Dendritic cell treated with granulocyte-macrophage colony-stimulating factor and Interleukin-4, amounts not matched to agents 40 ng/mL and 50 ng/mL, for 4 days (primary cell): ENCODE data around the gene MPPED1.

Experiments used
- H3K27ac Mint-ChIP-seq: one replicate; pipeline ENCODE4 v1.8.0; 2022; ENCODE audit warnings: mild to moderate bottlenecking, mixed read lengths
- H3K27me3 Mint-ChIP-seq: one replicate; pipeline ENCODE4 v1.8.0; 2022; ENCODE audit warnings: mild to moderate bottlenecking, mixed read lengths
- H3K36me3 Mint-ChIP-seq: one replicate; pipeline ENCODE4 v1.8.0; 2022; ENCODE audit warnings: low read depth, mixed read lengths
- H3K4me1 Mint-ChIP-seq: one replicate; pipeline ENCODE4 v1.8.0; 2022; ENCODE audit warnings: low read depth, mixed read lengths
- H3K4me3 Mint-ChIP-seq: one replicate; pipeline ENCODE4 v1.8.0; 2022; ENCODE audit warnings: mild to moderate bottlenecking, moderate library complexity, mixed read lengths
- H3K9me3 Mint-ChIP-seq: one replicate; pipeline ENCODE4 v1.8.0; 2022; ENCODE audit warnings: mixed read lengths
- intact Hi-C: fragments of 100-400 bp; cut with micrococcal nuclease; formaldehyde crosslinking; loops from one replicate; pipeline ENCODE4 v1.15.0; 2022

The MPPED1 gene

GRCh38 chr22:43411869-43412807, at the start of gene MPPED1:
Gene MPPED1 (plus strand): TSS chr22:43412014. CDS start chr22:43424986, 12,972 bp downstream.
- Mint-ChIP-seq H3K27ac (no peak within 1 kb of the TSS), H3K4me3 (no peak within 1 kb of the TSS), H3K9me3 (no peaks in the 10 kb centered on the region), H3K27me3 (peaks cover 63% of the 10 kb centered on the region), H3K4me1 (no peaks in the 10 kb centered on the region), H3K36me3 (no peaks in the 10 kb centered on the region)
- intact Hi-C loops, result no loop called here

GRCh38 chr22:43363315-43364168, 48.3 kb upstream of the MPPED1 start:
- no peaks in the 10 kb centered on the region for H3K9me3 Mint-ChIP-seq
- no peak overlapping the region for H3K4me3 Mint-ChIP-seq
- H3K36me3 Mint-ChIP-seq, result no peaks in the 10 kb centered on the region
- peaks cover 7% of the 10 kb centered on the region for H3K27me3 Mint-ChIP-seq
- no peaks in the 10 kb centered on the region for H3K4me1 Mint-ChIP-seq
- H3K27ac Mint-ChIP-seq, result no peak overlapping the region
- intact Hi-C loops, result no loop called here

GRCh38 chr22:43364169-43364435, 47.7 kb upstream of the MPPED1 start:
- no peaks in the 10 kb centered on the region for H3K9me3 Mint-ChIP-seq
- no peak overlapping the region for H3K27ac Mint-ChIP-seq
- intact Hi-C loops, result no loop called here
- H3K4me3 Mint-ChIP-seq, result no peak overlapping the region
- H3K4me1 Mint-ChIP-seq, result no peaks in the 10 kb centered on the region
- peaks cover 12% of the 10 kb centered on the region for H3K27me3 Mint-ChIP-seq
- H3K36me3 Mint-ChIP-seq, result no peaks in the 10 kb centered on the region

GRCh38 chr22:43365715-43366440, 45.9 kb upstream of the MPPED1 start:
- no peak overlapping the region for H3K27ac Mint-ChIP-seq
- H3K36me3 Mint-ChIP-seq, result no peaks in the 10 kb centered on the region
- H3K27me3 Mint-ChIP-seq, result peaks cover 22% of the 10 kb centered on the region
- H3K9me3 Mint-ChIP-seq, result no peaks in the 10 kb centered on the region
- no peak overlapping the region for H3K4me3 Mint-ChIP-seq
- H3K4me1 Mint-ChIP-seq, result no peaks in the 10 kb centered on the region
- intact Hi-C loops, result no loop called here

GRCh38 chr22:43370036-43370435, 41.8 kb upstream of the MPPED1 start:
- Mint-ChIP-seq H3K4me1 (no peaks in the 10 kb centered on the region), H3K4me3 (no peak overlapping the region), H3K36me3 (no peaks in the 10 kb centered on the region), H3K27me3 (peaks cover 25% of the 10 kb centered on the region), H3K27ac (no peak overlapping the region), H3K9me3 (peaks cover 9% of the 10 kb centered on the region)
- intact Hi-C loops, result no loop called here

GRCh38 chr22:43375951-43376455, 35.8 kb upstream of the MPPED1 start:
- Mint-ChIP-seq H3K36me3 (no peaks in the 10 kb centered on the region), H3K9me3 (peaks cover 9% of the 10 kb centered on the region), H3K27me3 (peaks cover 3% of the 10 kb centered on the region), H3K4me3 (no peak overlapping the region), H3K4me1 (peaks cover 17% of the 10 kb centered on the region), H3K27ac (no peak overlapping the region)
- intact Hi-C loops, result no loop called here

GRCh38 chr22:43376765-43377547, 34.9 kb upstream of the MPPED1 start:
- H3K9me3 Mint-ChIP-seq, result peaks cover 9% of the 10 kb centered on the region
- no peaks in the 10 kb centered on the region for H3K36me3 Mint-ChIP-seq
- no peaks in the 10 kb centered on the region for H3K27me3 Mint-ChIP-seq
- no peak overlapping the region for H3K4me3 Mint-ChIP-seq
- intact Hi-C loops, result no loop called here
- no peak overlapping the region for H3K27ac Mint-ChIP-seq
- peaks cover 25% of the 10 kb centered on the region for H3K4me1 Mint-ChIP-seq

- Mint-ChIP-seq H3K27ac (no peak overlapping the region), H3K27me3 (no peaks in the 10 kb centered on the region), H3K9me3 (peaks cover 9% of the 10 kb centered on the region), H3K4me1 (peaks cover 25% of the 10 kb centered on the region), H3K36me3 (no peaks in the 10 kb centered on the region), H3K4me3 (no peak overlapping the region)
- intact Hi-C loops, result no loop called here
Observed at GRCh38 chr22:43377548-43377895, 34.3 kb upstream of the MPPED1 start.

- Mint-ChIP-seq H3K4me3 (no peak overlapping the region), H3K4me1 (peaks cover 25% of the 10 kb centered on the region), H3K36me3 (no peaks in the 10 kb centered on the region), H3K27me3 (no peaks in the 10 kb centered on the region), H3K9me3 (peaks cover 9% of the 10 kb centered on the region), H3K27ac (no peak overlapping the region)
- intact Hi-C loops, result no loop called here
Observed at GRCh38 chr22:43377896-43378704, 33.7 kb upstream of the MPPED1 start.

GRCh38 chr22:43381693-43382092, 30.1 kb upstream of the MPPED1 start:
- no peaks in the 10 kb centered on the region for H3K36me3 Mint-ChIP-seq
- H3K27ac Mint-ChIP-seq, result no peak overlapping the region
- peaks cover 32% of the 10 kb centered on the region for H3K4me1 Mint-ChIP-seq
- peaks cover 11% of the 10 kb centered on the region for H3K27me3 Mint-ChIP-seq
- intact Hi-C loops, result no loop called here
- no peak overlapping the region for H3K4me3 Mint-ChIP-seq
- no peaks in the 10 kb centered on the region for H3K9me3 Mint-ChIP-seq

- intact Hi-C loops, result loop anchor here (1.0 to 5.0 kb wide), 3 partner anchors 111 to 357 kb away; no protein-coding TSS in a partner anchor
- Mint-ChIP-seq H3K27ac (no peak overlapping the region), H3K9me3 (no peaks in the 10 kb centered on the region), H3K36me3 (no peaks in the 10 kb centered on the region), H3K27me3 (peaks cover 28% of the 10 kb centered on the region), H3K4me1 (peaks cover 16% of the 10 kb centered on the region), H3K4me3 (no peak overlapping the region)
Observed at GRCh38 chr22:43384863-43385262, 27.0 kb upstream of the MPPED1 start.

- Mint-ChIP-seq H3K27ac (no peak overlapping the region), H3K4me1 (peaks cover 16% of the 10 kb centered on the region), H3K36me3 (no peaks in the 10 kb centered on the region), H3K4me3 (no peak overlapping the region), H3K27me3 (peaks cover 28% of the 10 kb centered on the region), H3K9me3 (no peaks in the 10 kb centered on the region)
- intact Hi-C loops, result loop anchor here (1.0 to 5.0 kb wide), 3 partner anchors 112 to 356 kb away; no protein-coding TSS in a partner anchor
Observed at GRCh38 chr22:43385770-43386641, 25.8 kb upstream of the MPPED1 start.
